GM12878 (cell line): ENCODE results near the gene SLCO3A1.

Experiments used
- ATF3 ChIP-seq: IDR thresholded peaks from 2 replicates; pipeline ENCODE4 v1.6.1; 2011; ENCODE audit warnings: low read depth, mild to moderate bottlenecking, low read length, moderate library complexity, borderline replicate concordance; ENCODE audit errors: extremely low read depth
- PAX8 ChIP-seq: fragments of 450-650 bp; IDR thresholded peaks from 2 replicates; pipeline ENCODE4 v1.6.1; 2017; ENCODE audit warnings: mild to moderate bottlenecking, moderate library complexity
- PBX3 ChIP-seq: IDR thresholded peaks from 2 replicates; pipeline ENCODE4 v1.6.1; 2011; ENCODE audit warnings: mild to moderate bottlenecking, low read depth, low read length, moderate library complexity; ENCODE audit not compliant: insufficient replicate concordance
- RB1 ChIP-seq: fragments of 450-650 bp; formaldehyde crosslinking; IDR thresholded peaks from 2 replicates; pipeline ENCODE4 v1.6.1; 2017; ENCODE audit warnings: mild to moderate bottlenecking, borderline replicate concordance
- SMC3 ChIP-seq: IDR thresholded peaks from 2 replicates; pipeline ENCODE4 v1.6.1; 2011; ENCODE audit warnings: low read length, improper control_type of control experiment, borderline replicate concordance
- TF ChIP-seq, protein P1 (sequence below), 3 experiments: IDR thresholded peaks in 2 of 3; conservative IDR thresholded peaks in 1 of 3; 2 replicates each; pipeline ENCODE4 v1.5.1; 2011; ENCODE audit warnings: low read depth in 3 of 3, low read length in 3 of 3, mild to moderate bottlenecking in 3 of 3, control low read depth in 2 of 3, moderate library complexity in 2 of 3, inconsistent platforms in 1 of 3, mixed read lengths in 1 of 3; ENCODE audit not compliant: control insufficient read depth in 2 of 3, insufficient read depth in 1 of 3; ENCODE audit errors: extremely low read depth in 1 of 3
- TF ChIP-seq, protein P2 (sequence below): IDR thresholded peaks from 2 replicates; pipeline ENCODE4 v1.6.1; 2012; ENCODE audit warnings: low read length, inconsistent platforms

GRCh38 chr15:92078270-92078669 is 224.8 kb downstream of the SLCO3A1 start:
- TF ChIP-seq, protein P1, sequence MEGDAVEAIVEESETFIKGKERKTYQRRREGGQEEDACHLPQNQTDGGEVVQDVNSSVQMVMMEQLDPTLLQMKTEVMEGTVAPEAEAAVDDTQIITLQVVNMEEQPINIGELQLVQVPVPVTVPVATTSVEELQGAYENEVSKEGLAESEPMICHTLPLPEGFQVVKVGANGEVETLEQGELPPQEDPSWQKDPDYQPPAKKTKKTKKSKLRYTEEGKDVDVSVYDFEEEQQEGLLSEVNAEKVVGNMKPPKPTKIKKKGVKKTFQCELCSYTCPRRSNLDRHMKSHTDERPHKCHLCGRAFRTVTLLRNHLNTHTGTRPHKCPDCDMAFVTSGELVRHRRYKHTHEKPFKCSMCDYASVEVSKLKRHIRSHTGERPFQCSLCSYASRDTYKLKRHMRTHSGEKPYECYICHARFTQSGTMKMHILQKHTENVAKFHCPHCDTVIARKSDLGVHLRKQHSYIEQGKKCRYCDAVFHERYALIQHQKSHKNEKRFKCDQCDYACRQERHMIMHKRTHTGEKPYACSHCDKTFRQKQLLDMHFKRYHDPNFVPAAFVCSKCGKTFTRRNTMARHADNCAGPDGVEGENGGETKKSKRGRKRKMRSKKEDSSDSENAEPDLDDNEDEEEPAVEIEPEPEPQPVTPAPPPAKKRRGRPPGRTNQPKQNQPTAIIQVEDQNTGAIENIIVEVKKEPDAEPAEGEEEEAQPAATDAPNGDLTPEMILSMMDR (IDR thresholded peaks at IDR 0.05 in 2 of 3, conservative IDR thresholded peaks at IDR 0.05 in 1 of 3; ENCODE audit: control insufficient read depth in 2 of 3, extremely low read depth in 1 of 3, insufficient read depth in 1 of 3, low read depth in 3 of 3, low read length in 3 of 3), result no peak
- no peak for TF ChIP-seq RB1
- TF ChIP-seq PBX3, result no peak
- TF ChIP-seq, protein P2, sequence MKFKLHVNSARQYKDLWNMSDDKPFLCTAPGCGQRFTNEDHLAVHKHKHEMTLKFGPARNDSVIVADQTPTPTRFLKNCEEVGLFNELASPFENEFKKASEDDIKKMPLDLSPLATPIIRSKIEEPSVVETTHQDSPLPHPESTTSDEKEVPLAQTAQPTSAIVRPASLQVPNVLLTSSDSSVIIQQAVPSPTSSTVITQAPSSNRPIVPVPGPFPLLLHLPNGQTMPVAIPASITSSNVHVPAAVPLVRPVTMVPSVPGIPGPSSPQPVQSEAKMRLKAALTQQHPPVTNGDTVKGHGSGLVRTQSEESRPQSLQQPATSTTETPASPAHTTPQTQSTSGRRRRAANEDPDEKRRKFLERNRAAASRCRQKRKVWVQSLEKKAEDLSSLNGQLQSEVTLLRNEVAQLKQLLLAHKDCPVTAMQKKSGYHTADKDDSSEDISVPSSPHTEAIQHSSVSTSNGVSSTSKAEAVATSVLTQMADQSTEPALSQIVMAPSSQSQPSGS, result no peak
- no peak for TF ChIP-seq ATF3
- no peak for TF ChIP-seq SMC3
- no peak for TF ChIP-seq PAX8
